ENCODE data around the gene CCNI.

The CCNI gene

DNA sequence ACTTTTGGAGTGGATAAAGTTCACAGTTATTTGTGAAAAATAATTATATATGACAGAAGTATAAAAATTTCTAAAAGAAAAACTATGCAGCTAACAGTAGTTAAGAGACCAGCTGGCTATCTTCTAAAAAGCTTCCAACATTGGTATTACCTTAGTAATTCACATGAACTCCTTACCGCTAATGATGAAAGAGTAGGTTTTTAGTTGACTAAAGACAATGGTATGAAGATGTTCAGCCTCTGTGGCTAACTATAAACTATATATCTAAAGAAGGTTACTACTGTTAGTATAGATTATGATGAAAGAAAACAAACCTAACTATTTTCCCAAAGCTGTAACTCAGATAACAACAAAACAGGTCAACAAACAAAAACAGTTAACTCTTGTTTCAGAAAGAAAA lies 10.4 kb downstream of the CCNI start:
- no peak for DNase-seq (ENCODE audit: low read depth, low spot score)
- no peak overlapping the region for H3K9ac ChIP-seq (ENCODE audit: insufficient read length)
- H3K9me3 ChIP-seq (ENCODE audit: low read depth, low read length) = no peaks in the 10 kb centered on the region
- no peak overlapping the region for H3K4me3 ChIP-seq
- TF ChIP-seq EZH2 (IDR thresholded peaks at IDR 0.05) (no peak), FOXP2 (optimal IDR thresholded peaks at IDR 0.05; ENCODE audit: control extremely low read depth, extremely low read length, insufficient read depth) (no peak), POLR2AphosphoS5 (IDR thresholded peaks at IDR 0.05; ENCODE audit: borderline replicate concordance, low read depth, low read length) (no peak)
- H3K36me3 ChIP-seq (ENCODE audit: insufficient read depth, low read length) = peaks cover 53% of the 10 kb centered on the region
- H3K27ac ChIP-seq = no peak overlapping the region

DNA sequence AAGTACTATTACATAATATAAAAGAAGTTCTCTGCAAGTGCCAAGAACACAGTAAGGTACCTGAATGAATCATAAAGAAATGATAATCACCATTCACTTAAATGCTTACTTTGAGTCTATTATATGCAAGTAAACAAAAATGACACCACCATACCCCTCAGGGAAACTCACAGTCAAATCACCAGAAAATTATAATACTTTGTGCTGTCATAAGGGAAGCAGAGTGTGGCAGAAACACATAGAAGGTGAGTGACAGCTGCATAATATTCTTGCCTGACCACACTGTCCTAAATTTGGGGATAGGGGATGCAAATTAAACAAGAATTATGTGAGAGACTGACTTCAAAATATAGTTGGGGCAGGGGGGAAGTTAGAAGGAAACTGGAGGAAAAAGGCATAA lies 12.9 kb downstream of the CCNI start:
- no peak for TF ChIP-seq EZH2 (IDR thresholded peaks at IDR 0.05)
- no peak for TF ChIP-seq POLR2AphosphoS5 (IDR thresholded peaks at IDR 0.05; ENCODE audit: borderline replicate concordance, low read depth, low read length)
- TF ChIP-seq FOXP2 (optimal IDR thresholded peaks at IDR 0.05; ENCODE audit: control extremely low read depth, extremely low read length, insufficient read depth) = no peak
- no peak overlapping the region for H3K9ac ChIP-seq (ENCODE audit: insufficient read length)
- no peak for DNase-seq (ENCODE audit: low read depth, low spot score)
- H3K36me3 ChIP-seq (ENCODE audit: insufficient read depth, low read length) = peaks cover 77% of the 10 kb centered on the region
- H3K27ac ChIP-seq = no peak overlapping the region
- H3K4me3 ChIP-seq = no peak overlapping the region
- no peaks in the 10 kb centered on the region for H3K9me3 ChIP-seq (ENCODE audit: low read depth, low read length)

DNA sequence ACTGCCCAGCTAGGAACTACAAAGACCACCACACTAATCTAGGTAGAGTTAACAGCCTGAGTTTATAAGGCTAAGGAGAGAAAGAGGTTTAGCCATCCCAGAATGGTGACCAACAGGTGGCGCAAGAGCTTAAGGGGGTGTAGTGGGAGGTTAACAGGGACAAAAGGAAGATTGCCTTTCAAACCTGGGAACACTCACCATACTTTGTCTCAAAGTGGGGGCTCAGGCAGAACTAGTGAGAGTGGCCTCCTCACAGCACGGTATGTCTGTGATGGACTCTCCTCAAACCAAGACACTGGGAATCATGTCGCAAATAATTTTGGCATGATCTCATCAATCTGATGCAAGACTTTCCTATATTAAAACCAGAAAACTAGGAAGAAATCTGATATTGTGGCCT lies 23.4 kb downstream of the CCNI start:
- DNase-seq (ENCODE audit: low read depth, low spot score) = no peak
- H3K4me3 ChIP-seq = no peak overlapping the region
- peaks cover 98% of the 10 kb centered on the region for H3K36me3 ChIP-seq (ENCODE audit: insufficient read depth, low read length)
- H3K9me3 ChIP-seq (ENCODE audit: low read depth, low read length) = 0 out of 2 replicates have a peak, but pooled peaks cover under 1% of the 10 kb centered on the region
- no peak overlapping the region for H3K9ac ChIP-seq (ENCODE audit: insufficient read length)
- TF ChIP-seq FOXP2 (optimal IDR thresholded peaks at IDR 0.05; ENCODE audit: control extremely low read depth, extremely low read length, insufficient read depth) (no peak), EZH2 (IDR thresholded peaks at IDR 0.05) (no peak), POLR2AphosphoS5 (IDR thresholded peaks at IDR 0.05; ENCODE audit: borderline replicate concordance, low read depth, low read length) (no peak)
- H3K27ac ChIP-seq = peak overlapping the region; percentile 44; the same call in 1 of the 2 replicates

DNA sequence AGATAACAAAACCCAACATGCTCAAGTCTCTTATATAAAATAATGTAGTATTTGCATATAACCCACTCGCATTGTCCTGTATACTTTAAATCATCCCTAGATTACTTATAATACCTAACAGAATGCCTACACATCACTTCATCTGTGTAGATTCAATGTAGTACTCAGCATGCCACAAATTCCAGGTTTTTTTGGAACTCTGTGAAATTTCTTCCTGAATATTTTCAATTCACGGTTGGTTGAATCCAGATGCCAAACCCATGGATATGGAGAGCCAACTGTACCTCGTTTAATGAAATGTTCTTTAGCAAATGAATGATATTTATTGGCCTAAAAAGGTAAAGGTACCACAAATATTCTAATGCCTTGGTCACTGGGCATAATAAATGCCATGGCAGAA lies 24.8 kb downstream of the CCNI start:
- Histone ChIP-seq H3K9ac (ENCODE audit: insufficient read length) (no peak overlapping the region), H3K9me3 (ENCODE audit: low read depth, low read length) (no peaks in the 10 kb centered on the region), H3K36me3 (ENCODE audit: insufficient read depth, low read length) (peaks cover 98% of the 10 kb centered on the region), H3K27ac (no peak overlapping the region), H3K4me3 (no peak overlapping the region)
- TF ChIP-seq EZH2 (IDR thresholded peaks at IDR 0.05) = no peak
- TF ChIP-seq POLR2AphosphoS5 (IDR thresholded peaks at IDR 0.05; ENCODE audit: borderline replicate concordance, low read depth, low read length) = no peak
- TF ChIP-seq FOXP2 (optimal IDR thresholded peaks at IDR 0.05; ENCODE audit: control extremely low read depth, extremely low read length, insufficient read depth) = no peak
- no peak for DNase-seq (ENCODE audit: low read depth, low spot score)

DNA sequence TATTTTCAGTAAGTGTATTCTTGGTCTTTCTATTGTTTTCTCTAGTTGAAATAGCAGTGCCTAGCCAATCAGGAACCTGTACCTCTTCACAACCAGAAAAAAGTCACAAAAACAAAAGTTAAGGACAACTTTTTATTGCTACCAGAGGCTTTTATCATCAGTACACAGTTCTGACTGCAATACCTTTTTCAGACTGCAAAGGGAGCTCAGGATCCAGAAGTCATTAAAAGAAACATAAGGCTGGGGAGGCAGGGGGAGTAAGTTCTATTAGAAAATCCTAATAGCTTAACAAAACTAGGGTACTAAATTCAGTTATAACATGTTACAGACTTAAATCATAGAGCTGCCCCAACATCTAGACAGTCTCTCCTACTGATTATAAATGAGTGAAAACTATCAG lies 28.8 kb downstream of the CCNI start:
- H3K9ac ChIP-seq (ENCODE audit: insufficient read length) = no peak overlapping the region
- H3K27ac ChIP-seq = 0 out of 2 replicates have a peak overlapping the region, but pooled peaks have one; percentile 26
- peaks cover 62% of the 10 kb centered on the region for H3K36me3 ChIP-seq (ENCODE audit: insufficient read depth, low read length)
- TF ChIP-seq FOXP2 (optimal IDR thresholded peaks at IDR 0.05; ENCODE audit: control extremely low read depth, extremely low read length, insufficient read depth) = no peak
- TF ChIP-seq POLR2AphosphoS5 (IDR thresholded peaks at IDR 0.05; ENCODE audit: borderline replicate concordance, low read depth, low read length) = no peak
- TF ChIP-seq EZH2 (IDR thresholded peaks at IDR 0.05) = no peak
- H3K4me3 ChIP-seq = no peak overlapping the region
- H3K9me3 ChIP-seq (ENCODE audit: low read depth, low read length) = no peaks in the 10 kb centered on the region
- no peak for DNase-seq (ENCODE audit: low read depth, low spot score)

DNA sequence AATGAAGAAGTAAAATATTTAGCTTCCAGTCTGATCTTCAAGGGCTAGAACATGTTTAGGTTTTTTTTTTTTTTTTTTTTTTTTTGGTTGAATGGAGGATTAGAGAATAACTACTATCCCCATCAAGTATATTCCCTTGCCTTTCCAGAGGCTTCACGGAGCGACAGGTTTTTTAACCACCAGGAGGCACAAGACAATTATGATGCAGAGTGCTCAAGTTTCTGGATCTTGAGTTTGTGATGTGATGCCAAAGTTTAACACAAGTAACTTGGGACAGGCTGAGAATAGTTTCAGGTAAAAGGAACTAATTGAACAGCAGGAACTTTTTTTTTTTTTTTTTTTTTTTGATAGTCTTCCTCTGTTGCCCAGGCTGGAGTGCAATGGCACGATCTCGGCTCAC lies 30.3 kb downstream of the CCNI start:
- H3K27ac ChIP-seq = no peak overlapping the region
- peaks cover 46% of the 10 kb centered on the region for H3K36me3 ChIP-seq (ENCODE audit: insufficient read depth, low read length)
- no peak overlapping the region for H3K4me3 ChIP-seq
- no peaks in the 10 kb centered on the region for H3K9me3 ChIP-seq (ENCODE audit: low read depth, low read length)
- no peak for DNase-seq (ENCODE audit: low read depth, low spot score)
- no peak for TF ChIP-seq EZH2 (IDR thresholded peaks at IDR 0.05)
- TF ChIP-seq FOXP2 (optimal IDR thresholded peaks at IDR 0.05; ENCODE audit: control extremely low read depth, extremely low read length, insufficient read depth) = no peak
- no peak for TF ChIP-seq POLR2AphosphoS5 (IDR thresholded peaks at IDR 0.05; ENCODE audit: borderline replicate concordance, low read depth, low read length)
- no peak overlapping the region for H3K9ac ChIP-seq (ENCODE audit: insufficient read length)

DNA sequence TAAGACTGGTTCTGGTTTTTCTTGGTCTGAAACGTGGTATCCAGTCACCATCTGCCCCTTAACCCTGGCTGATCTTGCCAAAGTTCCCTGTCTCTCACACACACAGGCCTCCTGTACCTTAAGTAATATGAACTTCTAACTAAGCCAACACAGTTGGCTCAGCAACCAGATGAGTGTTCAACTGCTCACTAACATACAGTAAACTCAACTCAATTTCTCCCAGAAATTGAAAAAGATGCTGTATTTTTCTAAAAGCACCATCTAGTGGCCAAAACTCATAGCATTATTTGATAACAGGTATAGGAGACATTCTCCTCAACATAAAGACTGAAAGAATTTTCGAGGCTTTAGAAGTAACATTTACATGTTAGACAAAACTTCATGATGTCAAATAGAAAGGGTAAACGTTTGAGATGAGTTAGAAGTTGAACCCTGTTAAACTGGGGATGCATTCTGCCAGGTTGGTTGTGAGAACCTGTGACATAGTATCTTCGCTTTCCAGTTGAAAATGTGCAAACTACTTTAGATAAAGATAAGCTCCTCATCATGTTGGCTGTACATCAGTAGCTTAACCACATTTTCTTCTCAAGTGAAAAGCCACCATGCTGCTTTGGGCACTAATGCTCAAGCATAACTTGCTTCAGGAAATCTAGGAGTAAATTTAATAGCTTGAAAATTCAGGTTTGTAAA lies 31.2 kb downstream of the CCNI start:
- TF ChIP-seq EZH2 (IDR thresholded peaks at IDR 0.05) (no peak), FOXP2 (optimal IDR thresholded peaks at IDR 0.05; ENCODE audit: control extremely low read depth, extremely low read length, insufficient read depth) (no peak), POLR2AphosphoS5 (IDR thresholded peaks at IDR 0.05; ENCODE audit: borderline replicate concordance, low read depth, low read length) (no peak)
- H3K9ac ChIP-seq (ENCODE audit: insufficient read length) = no peak overlapping the region
- H3K9me3 ChIP-seq (ENCODE audit: low read depth, low read length) = no peaks in the 10 kb centered on the region
- peaks cover 37% of the 10 kb centered on the region for H3K36me3 ChIP-seq (ENCODE audit: insufficient read depth, low read length)
- no peak overlapping the region for H3K4me3 ChIP-seq
- no peak overlapping the region for H3K27ac ChIP-seq
- DNase-seq (ENCODE audit: low read depth, low spot score) = no peak

DNA sequence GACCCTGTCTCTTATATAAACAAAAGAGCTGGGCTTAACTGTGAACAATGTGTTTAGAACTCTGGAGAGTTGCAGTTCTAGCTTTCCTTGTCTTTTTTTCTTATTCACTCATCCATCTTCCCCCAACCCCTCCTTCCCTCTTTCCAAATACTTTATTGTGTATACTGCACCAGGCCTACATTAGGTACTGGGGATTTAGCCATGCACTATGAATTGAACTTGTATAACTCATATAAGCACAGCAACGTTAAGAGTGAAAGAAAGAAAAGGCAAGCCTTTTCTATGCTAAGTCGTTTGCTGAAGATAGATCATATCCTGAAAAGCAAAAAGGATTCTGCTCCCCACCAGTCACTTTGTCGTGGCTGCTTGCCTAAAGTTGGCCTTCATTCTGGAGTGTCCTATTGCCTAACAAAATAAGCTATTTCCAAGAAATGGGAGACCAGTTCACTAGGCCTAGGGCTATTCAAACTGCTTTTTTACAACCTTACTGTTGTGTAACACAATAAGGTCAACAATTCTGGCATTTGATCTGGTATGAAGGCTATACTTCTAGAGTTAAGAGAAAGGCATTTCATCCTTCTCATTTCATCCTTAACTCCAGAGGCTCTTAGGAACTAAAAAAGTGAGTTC lies 32.2 kb downstream of the CCNI start:
- no peak for DNase-seq (ENCODE audit: low read depth, low spot score)
- H3K9me3 ChIP-seq (ENCODE audit: low read depth, low read length) = no peaks in the 10 kb centered on the region
- H3K9ac ChIP-seq (ENCODE audit: insufficient read length) = no peak overlapping the region
- H3K4me3 ChIP-seq = no peak overlapping the region
- H3K27ac ChIP-seq = no peak overlapping the region
- TF ChIP-seq FOXP2 (optimal IDR thresholded peaks at IDR 0.05; ENCODE audit: control extremely low read depth, extremely low read length, insufficient read depth) = no peak
- no peak for TF ChIP-seq EZH2 (IDR thresholded peaks at IDR 0.05)
- TF ChIP-seq POLR2AphosphoS5 (IDR thresholded peaks at IDR 0.05; ENCODE audit: borderline replicate concordance, low read depth, low read length) = no peak
- peaks cover 28% of the 10 kb centered on the region for H3K36me3 ChIP-seq (ENCODE audit: insufficient read depth, low read length)
